MCF 10A (cell line): ENCODE measurements around the gene KRTAP26-1. TPM values are rescaled to one million over a fixed set of nuclear protein-coding genes. Genes with fewer than 3 reads are reported as not detected.
A peak's percentile ranks its signal among the peaks of the same experiment; 100 is the strongest.

ENCODE experiments used
- BruUV-seq: library from RNA; stranded (reverse); fragments of 400-500 nt; replicated peaks from 2 replicates; lab custom pipeline; 2021; lab: Mats Ljungman, UMichigan
- CTCF ChIA-PET: fragments of 300-600 bp; sonication (Branson Sonifier 250); formaldehyde crosslinking; extraction: SDS; loops from one replicate; lab custom pipeline; 2021; ENCODE audit warnings: antibody characterized with exemption, inconsistent platforms; lab: Yijun Ruan, JAX
- POLR2A ChIA-PET: fragments of 300-600, 350-650 bp; sonication (Branson Sonifier 250); formaldehyde crosslinking; extraction: SDS; loops from one replicate; lab custom pipeline; 2020; ENCODE audit warnings: antibody characterized with exemption, inconsistent platforms; lab: Yijun Ruan, JAX
- DNase-seq: peaks from one replicate; pipeline ENCODE4 v3.0.0-alpha.2; 2018; ENCODE audit not compliant: unreplicated experiment
- H3K27ac Mint-ChIP-seq: one replicate; pipeline ENCODE4 v1.8.0; 2022; ENCODE audit warnings: mild to moderate bottlenecking, low read depth, mixed read lengths; ENCODE audit not compliant: unreplicated experiment
- H3K27me3 Mint-ChIP-seq: one replicate; pipeline ENCODE4 v1.8.0; 2022; ENCODE audit warnings: mixed read lengths; ENCODE audit not compliant: insufficient read depth, unreplicated experiment
- H3K36me3 Mint-ChIP-seq: one replicate; pipeline ENCODE4 v1.8.0; 2022; ENCODE audit warnings: mild to moderate bottlenecking, moderate library complexity, mixed read lengths; ENCODE audit not compliant: insufficient read depth, unreplicated experiment
- H3K4me1 Mint-ChIP-seq: one replicate; pipeline ENCODE4 v1.8.0; 2022; ENCODE audit warnings: mixed read lengths; ENCODE audit not compliant: insufficient read depth, unreplicated experiment
- H3K4me3 Mint-ChIP-seq: one replicate; pipeline ENCODE4 v1.8.0; 2022; ENCODE audit warnings: mild to moderate bottlenecking, moderate library complexity, mixed read lengths; ENCODE audit not compliant: unreplicated experiment
- H3K9me3 Mint-ChIP-seq: one replicate; pipeline ENCODE4 v1.8.0; 2022; ENCODE audit warnings: mixed read lengths; ENCODE audit not compliant: unreplicated experiment
- intact Hi-C: fragments of 100-400 bp; cut with micrococcal nuclease; formaldehyde crosslinking; loops from 2 replicates; pipeline ENCODE4 v1.14.1; 2022
- total RNA-seq: library from RNA; stranded (reverse); gene quantifications from 2 replicates; pipeline ENCODE4 v1.2.3, GENCODE V29; 2022
- TF ChIP-seq, protein P1 (sequence below): fragments of 200-600 bp; IDR thresholded peaks from one replicate; pipeline ENCODE4 v1.8.0; 2022; ENCODE audit warnings: antibody characterized with exemption, mild to moderate bottlenecking; ENCODE audit not compliant: unreplicated experiment

Gene KRTAP26-1
- total RNA-seq, 1 experiment from 2014 or later = not detected

DNA sequence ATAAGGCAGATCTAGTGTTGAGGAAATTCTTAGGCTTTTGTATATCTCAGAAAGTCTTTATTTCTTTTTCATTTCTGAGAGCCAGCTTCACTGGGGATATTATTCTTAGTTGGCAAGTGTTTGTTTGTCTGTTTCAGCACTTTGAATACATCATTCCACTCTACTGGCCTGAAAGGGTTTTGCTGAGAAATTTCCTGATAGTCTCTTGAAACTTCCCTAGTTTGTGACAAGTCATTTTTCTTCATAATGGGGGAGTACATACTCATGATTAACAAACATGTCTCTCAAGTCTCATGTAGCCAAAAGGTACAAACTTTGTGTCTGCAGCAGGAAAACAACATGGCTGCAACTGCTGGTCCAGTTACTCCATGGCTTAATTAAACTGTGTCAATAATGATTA lies 6.3 kb upstream of the KRTAP26-1 start:
- H3K9me3 Mint-ChIP-seq = no peaks in the 10 kb centered on the region
- TF ChIP-seq, protein P1, sequence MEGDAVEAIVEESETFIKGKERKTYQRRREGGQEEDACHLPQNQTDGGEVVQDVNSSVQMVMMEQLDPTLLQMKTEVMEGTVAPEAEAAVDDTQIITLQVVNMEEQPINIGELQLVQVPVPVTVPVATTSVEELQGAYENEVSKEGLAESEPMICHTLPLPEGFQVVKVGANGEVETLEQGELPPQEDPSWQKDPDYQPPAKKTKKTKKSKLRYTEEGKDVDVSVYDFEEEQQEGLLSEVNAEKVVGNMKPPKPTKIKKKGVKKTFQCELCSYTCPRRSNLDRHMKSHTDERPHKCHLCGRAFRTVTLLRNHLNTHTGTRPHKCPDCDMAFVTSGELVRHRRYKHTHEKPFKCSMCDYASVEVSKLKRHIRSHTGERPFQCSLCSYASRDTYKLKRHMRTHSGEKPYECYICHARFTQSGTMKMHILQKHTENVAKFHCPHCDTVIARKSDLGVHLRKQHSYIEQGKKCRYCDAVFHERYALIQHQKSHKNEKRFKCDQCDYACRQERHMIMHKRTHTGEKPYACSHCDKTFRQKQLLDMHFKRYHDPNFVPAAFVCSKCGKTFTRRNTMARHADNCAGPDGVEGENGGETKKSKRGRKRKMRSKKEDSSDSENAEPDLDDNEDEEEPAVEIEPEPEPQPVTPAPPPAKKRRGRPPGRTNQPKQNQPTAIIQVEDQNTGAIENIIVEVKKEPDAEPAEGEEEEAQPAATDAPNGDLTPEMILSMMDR = no peak
- H3K4me1 Mint-ChIP-seq = peaks cover 8% of the 10 kb centered on the region
- no TSS peak for BruUV-seq
- no peaks in the 10 kb centered on the region for H3K36me3 Mint-ChIP-seq
- H3K27me3 Mint-ChIP-seq = peaks cover 26% of the 10 kb centered on the region
- H3K4me3 Mint-ChIP-seq = no peak overlapping the region
- H3K27ac Mint-ChIP-seq = no peak overlapping the region
- ChIA-PET POLR2A (no interaction called here), CTCF (interaction anchor here (1.3 kb wide), 1 partner anchor 13 kb away, joined by 3 read pairs; no protein-coding TSS in a partner anchor)
- DNase-seq = no peak
- intact Hi-C loops = no loop called here

DNA sequence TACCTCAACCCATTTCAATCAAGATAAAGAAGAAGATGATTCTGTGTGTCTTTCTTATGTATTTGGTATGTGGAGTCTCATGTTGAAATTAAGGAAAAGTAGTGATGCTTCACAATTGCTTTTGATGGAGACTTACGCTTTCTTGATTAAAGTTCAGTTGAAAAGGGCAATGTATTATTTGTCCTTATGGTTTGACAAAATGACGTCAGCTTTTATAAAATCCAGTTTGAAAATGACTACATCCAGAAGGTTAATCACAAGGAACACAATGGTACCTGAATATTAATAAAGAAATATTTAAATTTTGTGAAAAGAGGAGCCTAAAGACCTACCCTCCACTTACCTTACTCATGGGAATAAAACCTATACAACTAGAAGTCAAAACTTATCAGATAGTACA lies 4.4 kb downstream of the KRTAP26-1 start:
- H3K4me1 Mint-ChIP-seq = no peaks in the 10 kb centered on the region
- CTCF ChIA-PET = interaction anchor here (1.1 kb wide), 1 partner anchor 26 kb away, joined by 3 read pairs; no protein-coding TSS in a partner anchor
- BruUV-seq = no TSS peak
- TF ChIP-seq, protein P1 = no peak
- no peak for DNase-seq
- H3K4me3 Mint-ChIP-seq = no peak overlapping the region
- POLR2A ChIA-PET = no interaction called here
- H3K27me3 Mint-ChIP-seq = peaks cover 53% of the 10 kb centered on the region
- no peak overlapping the region for H3K27ac Mint-ChIP-seq
- no peaks in the 10 kb centered on the region for H3K36me3 Mint-ChIP-seq
- H3K9me3 Mint-ChIP-seq = no peaks in the 10 kb centered on the region
- intact Hi-C loops = no loop called here

DNA sequence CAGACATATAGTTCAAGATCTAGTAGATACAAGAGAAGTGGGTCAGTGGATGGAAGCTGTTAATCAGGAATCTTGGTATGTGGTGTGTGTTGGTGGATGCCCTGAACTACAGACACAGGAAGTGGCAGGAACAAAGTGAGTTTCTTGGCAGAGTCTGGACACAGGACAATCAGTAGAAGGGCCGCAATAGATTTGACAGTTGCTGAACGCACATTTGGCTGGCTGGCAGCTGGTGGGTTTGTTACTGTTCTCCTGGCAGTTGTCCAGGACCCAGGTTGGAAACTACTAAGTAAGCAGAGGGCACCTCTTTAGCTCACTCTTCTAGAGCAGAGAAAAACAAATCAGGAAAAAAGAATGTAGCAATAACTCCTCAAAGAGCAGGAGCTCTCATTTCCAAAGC lies 13.2 kb downstream of the KRTAP26-1 start:
- intact Hi-C loops = no loop called here
- ChIA-PET POLR2A (no interaction called here), CTCF (interaction anchor here (0.6 to 1.2 kb wide), 3 partner anchors 9 to 98 kb away, joined by 3 to 4 read pairs (median 3); no protein-coding TSS in a partner anchor)
- H3K9me3 Mint-ChIP-seq = no peaks in the 10 kb centered on the region
- BruUV-seq = no TSS peak
- TF ChIP-seq, protein P1 = no peak
- no peaks in the 10 kb centered on the region for H3K4me1 Mint-ChIP-seq
- H3K4me3 Mint-ChIP-seq = no peak overlapping the region
- H3K27ac Mint-ChIP-seq = no peak overlapping the region
- no peaks in the 10 kb centered on the region for H3K36me3 Mint-ChIP-seq
- DNase-seq = peak; percentile 1
- H3K27me3 Mint-ChIP-seq = no peaks in the 10 kb centered on the region

DNA sequence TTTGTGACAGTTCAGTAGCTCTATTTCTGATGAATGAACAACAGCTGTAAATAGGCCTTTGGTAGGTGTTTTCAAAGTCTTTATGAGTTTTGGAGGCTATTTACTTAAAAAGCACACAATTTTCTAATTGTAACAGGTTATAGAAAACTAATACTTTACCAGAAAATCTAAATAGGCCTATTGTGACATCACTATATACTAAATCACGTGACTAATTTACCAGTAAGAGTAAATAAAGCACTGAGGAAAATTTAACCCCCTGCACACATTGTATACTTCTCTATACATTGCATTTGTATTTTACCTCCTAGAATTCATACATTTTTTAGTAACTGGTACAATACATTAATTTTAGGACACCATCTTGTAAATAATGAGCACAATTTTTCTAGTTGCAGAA lies 15.0 kb downstream of the KRTAP26-1 start:
- TF ChIP-seq, protein P1 = no peak
- no peak overlapping the region for H3K4me3 Mint-ChIP-seq
- ChIA-PET CTCF (interaction anchor here (0.7 kb wide), 1 partner anchor 730 kb away, joined by 3 read pairs; no protein-coding TSS in a partner anchor), POLR2A (no interaction called here)
- no peak for DNase-seq
- H3K36me3 Mint-ChIP-seq = no peaks in the 10 kb centered on the region
- no peaks in the 10 kb centered on the region for H3K4me1 Mint-ChIP-seq
- intact Hi-C loops = no loop called here
- H3K27me3 Mint-ChIP-seq = no peaks in the 10 kb centered on the region
- H3K9me3 Mint-ChIP-seq = no peaks in the 10 kb centered on the region
- BruUV-seq = no TSS peak
- H3K27ac Mint-ChIP-seq = no peak overlapping the region
